H9 (cell line): ENCODE data around the gene ACYP2. TPM values are rescaled to one million over a fixed set of nuclear protein-coding genes. Genes with fewer than 3 reads are reported as not detected.

Source experiments
- DNase-seq: peaks from one replicate; pipeline ENCODE4 v3.0.0-alpha.2; 2017
- H2AFZ ChIP-seq: one replicate; pipeline ENCODE4 v1.6.1; 2013; ENCODE audit warnings: mild to moderate bottlenecking, low read length, control low read depth, moderate library complexity
- H2AK5ac ChIP-seq: 2 replicates; pipeline ENCODE4 v1.6.1; 2013; ENCODE audit warnings: low read length, control low read depth, mixed read lengths; ENCODE audit not compliant: insufficient read length
- H2BK120ac ChIP-seq: one replicate; pipeline ENCODE4 v1.6.1; 2013; ENCODE audit warnings: low read depth, mild to moderate bottlenecking, low read length, control low read depth, inconsistent platforms; ENCODE audit not compliant: poor library complexity, severe bottlenecking
- H2BK12ac ChIP-seq: 2 replicates; pipeline ENCODE4 v1.6.1; 2013; ENCODE audit warnings: low read length, control low read depth, mixed read lengths, low read depth; ENCODE audit not compliant: insufficient read length
- H2BK15ac ChIP-seq: 2 replicates; pipeline ENCODE4 v1.6.1; 2013; ENCODE audit warnings: low read depth, low read length, control low read depth
- H2BK20ac ChIP-seq: one replicate; pipeline ENCODE4 v1.6.1; 2013; ENCODE audit warnings: low read depth, mild to moderate bottlenecking, low read length, control low read depth, inconsistent platforms; ENCODE audit not compliant: poor library complexity, severe bottlenecking
- H2BK5ac ChIP-seq: 2 replicates; pipeline ENCODE4 v1.6.1; 2013; ENCODE audit warnings: low read length, control low read depth, mixed read lengths; ENCODE audit not compliant: insufficient read length
- H3K14ac ChIP-seq: 2 replicates; pipeline ENCODE4 v1.6.1; 2013; ENCODE audit warnings: low read length, control low read depth; ENCODE audit not compliant: insufficient read depth
- H3K18ac ChIP-seq: 2 replicates; pipeline ENCODE4 v1.6.1; 2013; ENCODE audit warnings: low read depth, mild to moderate bottlenecking, mixed read lengths, low read length, control low read depth; ENCODE audit not compliant: insufficient read length
- H3K23ac ChIP-seq: 2 replicates; pipeline ENCODE4 v1.6.1; 2013; ENCODE audit warnings: low read length, control low read depth, mixed read lengths, low read depth; ENCODE audit not compliant: insufficient read length
- H3K23me2 ChIP-seq: 2 replicates; pipeline ENCODE4 v1.6.1; 2013; ENCODE audit warnings: low read depth, mild to moderate bottlenecking, mixed read lengths, low read length, control low read depth; ENCODE audit not compliant: insufficient read length, poor library complexity, severe bottlenecking
- H3K27ac ChIP-seq: 2 replicates; pipeline ENCODE4 v1.5.1; 2013; ENCODE audit warnings: low read length, control low read depth, mixed read lengths, low read depth; ENCODE audit not compliant: insufficient read length
- H3K27me3 ChIP-seq: 2 replicates; pipeline ENCODE4 v1.6.1; 2013; ENCODE audit warnings: low read length, control low read depth, inconsistent platforms; ENCODE audit not compliant: insufficient read depth
- H3K4ac ChIP-seq: 2 replicates; pipeline ENCODE4 v1.6.1; 2013; ENCODE audit warnings: low read depth, mild to moderate bottlenecking, control low read depth, inconsistent platforms, low read length, moderate library complexity
- H3K4me1 ChIP-seq: 2 replicates; pipeline ENCODE4 v1.6.1; 2013; ENCODE audit warnings: low read length, control low read depth, inconsistent platforms; ENCODE audit not compliant: insufficient read depth
- H3K4me2 ChIP-seq: 2 replicates; pipeline ENCODE4 v1.6.1; 2013; ENCODE audit warnings: low read length, control low read depth, mixed read lengths; ENCODE audit not compliant: insufficient read length, insufficient read depth
- H3K56ac ChIP-seq: 2 replicates; pipeline ENCODE4 v1.6.1; 2013; ENCODE audit warnings: low read depth, mild to moderate bottlenecking, mixed read lengths, low read length, control low read depth; ENCODE audit not compliant: insufficient read length
- H3K79me1 ChIP-seq: 2 replicates; pipeline ENCODE4 v1.6.1; 2013; ENCODE audit warnings: low read depth, mild to moderate bottlenecking, moderate library complexity, low read length, control low read depth, inconsistent platforms; ENCODE audit not compliant: insufficient read depth, poor library complexity, severe bottlenecking
- H3K79me2 ChIP-seq: 2 replicates; pipeline ENCODE4 v1.6.1; 2013; ENCODE audit warnings: low read length, control low read depth, inconsistent platforms; ENCODE audit not compliant: insufficient read depth
- H3K9ac ChIP-seq: 2 replicates; pipeline ENCODE4 v1.6.1; 2013; ENCODE audit warnings: low read length, control low read depth, mixed read lengths; ENCODE audit not compliant: insufficient read length; ENCODE audit errors: extremely low read depth
- H3K9me3 ChIP-seq: one replicate; pipeline ENCODE4 v1.6.1; 2013; ENCODE audit warnings: low read depth, low read length, inconsistent platforms; ENCODE audit not compliant: control insufficient read depth
- H3T11ph ChIP-seq: one replicate; pipeline ENCODE4 v1.6.1; 2013; ENCODE audit warnings: mild to moderate bottlenecking, low read length, control low read depth, inconsistent platforms
- H4K20me1 ChIP-seq: one replicate; pipeline ENCODE4 v1.6.1; 2013; ENCODE audit not compliant: control insufficient read depth, insufficient read length, insufficient read depth
- H4K5ac ChIP-seq: 2 replicates; pipeline ENCODE4 v1.6.1; 2013; ENCODE audit warnings: low read depth, mild to moderate bottlenecking, mixed read lengths, low read length, control low read depth; ENCODE audit not compliant: insufficient read length
- H4K8ac ChIP-seq: replicated peaks from 2 replicates; pipeline ENCODE4 v1.6.1; 2013; ENCODE audit warnings: low read length, control low read depth, mixed read lengths, low read depth; ENCODE audit not compliant: insufficient read length
- H4K91ac ChIP-seq: 2 replicates; pipeline ENCODE4 v1.6.1; 2013; ENCODE audit warnings: low read depth, mild to moderate bottlenecking, moderate library complexity, mixed read lengths, low read length, control low read depth; ENCODE audit not compliant: insufficient read length
- H3K27ac Mint-ChIP-seq, 3 experiments: 2 replicates in 2 of 3; 3 replicates in 1 of 3; pipeline ENCODE4 v1.8.0; 2020 to 2021; ENCODE audit warnings: mixed read lengths in 3 of 3, mild to moderate bottlenecking in 1 of 3, moderate library complexity in 1 of 3
- H3K27me3 Mint-ChIP-seq: 2 replicates; pipeline ENCODE4 v1.8.0; 2021; ENCODE audit warnings: low read depth, mild to moderate bottlenecking, moderate library complexity, mixed read lengths
- H3K36me3 Mint-ChIP-seq, 3 experiments: 2 replicates in 2 of 3; 3 replicates in 1 of 3; pipeline ENCODE4 v1.8.0; 2020 to 2021; ENCODE audit warnings: low read depth in 3 of 3, mixed read lengths in 3 of 3; ENCODE audit not compliant: insufficient read depth in 1 of 3
- H3K4me1 Mint-ChIP-seq, 2 experiments: 2 replicates each; pipeline ENCODE4 v1.8.0; 2020; ENCODE audit warnings: mixed read lengths in 2 of 2
- H3K4me3 Mint-ChIP-seq, 2 experiments: 2 replicates in 1 of 2; 3 replicates in 1 of 2; pipeline ENCODE4 v1.8.0; 2020 to 2021; ENCODE audit warnings: mild to moderate bottlenecking in 2 of 2, mixed read lengths in 2 of 2, moderate library complexity in 1 of 2
- H3K9me3 Mint-ChIP-seq, 2 experiments: 2 replicates in 1 of 2; 3 replicates in 1 of 2; pipeline ENCODE4 v1.8.0; 2020; ENCODE audit warnings: mild to moderate bottlenecking in 2 of 2, mixed read lengths in 2 of 2, moderate library complexity in 1 of 2
- WGBS: extraction: QIAGEN DNeasy Blood & Tissue Kit; methylation state at CpG from one replicate; pipeline ENCODE4 v1.1.7; 2013; ENCODE audit warnings: missing lambda C conversion rate, low lambda C conversion rate, mixed read lengths; ENCODE audit not compliant: insufficient read length; ENCODE audit errors: extremely low coverage; 5-methylcytosine and 5-hydroxymethylcytosine counted together
- total RNA-seq: library from RNA; stranded (reverse); gene quantifications from 2 replicates; pipeline ENCODE4 v1.2.1, GENCODE V29; 2021
- TF ChIP-seq, protein P1 (sequence below): fragments of 200-600 bp; sonication (generic); conservative IDR thresholded peaks from 3 replicates; pipeline ENCODE4 v1.8.0; 2021; ENCODE audit warnings: antibody characterized with exemption, mild to moderate bottlenecking

ACYP2 gene
- total RNA-seq, 1 experiment from 2014 or later: 3.2 TPM

GRCh38 chr2:54239427-54239826 lies 124.0 kb downstream of the ACYP2 start:
- no peak overlapping the region for H3K27ac Mint-ChIP-seq
- no peak overlapping the region for H3K4me3 Mint-ChIP-seq
- no peaks in the 10 kb centered on the region for H3K79me2 ChIP-seq
- H3K27me3 Mint-ChIP-seq: no peaks in the 10 kb centered on the region; the same call in 1 of the 2 replicates
- H3K23me2 ChIP-seq: no peaks in the 10 kb centered on the region
- no peak overlapping the region for H3K14ac ChIP-seq
- H3K4me1 Mint-ChIP-seq: peaks cover 12 to 13% of the 10 kb centered on the region in 2 experiments
- H2BK12ac ChIP-seq: no peak overlapping the region
- no peak overlapping the region for H4K91ac ChIP-seq
- no peak overlapping the region for H2BK20ac ChIP-seq
- no peak overlapping the region for H3K23ac ChIP-seq
- peaks cover 3 to 5% of the 10 kb centered on the region in 2 experiments; a peak in 3 of 5 replicates for H3K9me3 Mint-ChIP-seq
- no peak overlapping the region for H3T11ph ChIP-seq
- H3K18ac ChIP-seq: no peak overlapping the region
- no peak for DNase-seq
- H3K4me1 ChIP-seq: no peaks in the 10 kb centered on the region
- H3K27ac ChIP-seq: no peak overlapping the region
- no peak overlapping the region for H3K4me2 ChIP-seq
- H2AK5ac ChIP-seq: no peak overlapping the region
- no peaks in the 10 kb centered on the region for H4K20me1 ChIP-seq
- H2AFZ ChIP-seq: no peak overlapping the region
- no peaks in the 10 kb centered on the region; the same call in 1 of the 2 replicates for H3K27me3 ChIP-seq
- H4K8ac ChIP-seq: no peak overlapping the region
- no peak overlapping the region for H3K9ac ChIP-seq
- H3K56ac ChIP-seq: no peak overlapping the region
- TF ChIP-seq, protein P1, sequence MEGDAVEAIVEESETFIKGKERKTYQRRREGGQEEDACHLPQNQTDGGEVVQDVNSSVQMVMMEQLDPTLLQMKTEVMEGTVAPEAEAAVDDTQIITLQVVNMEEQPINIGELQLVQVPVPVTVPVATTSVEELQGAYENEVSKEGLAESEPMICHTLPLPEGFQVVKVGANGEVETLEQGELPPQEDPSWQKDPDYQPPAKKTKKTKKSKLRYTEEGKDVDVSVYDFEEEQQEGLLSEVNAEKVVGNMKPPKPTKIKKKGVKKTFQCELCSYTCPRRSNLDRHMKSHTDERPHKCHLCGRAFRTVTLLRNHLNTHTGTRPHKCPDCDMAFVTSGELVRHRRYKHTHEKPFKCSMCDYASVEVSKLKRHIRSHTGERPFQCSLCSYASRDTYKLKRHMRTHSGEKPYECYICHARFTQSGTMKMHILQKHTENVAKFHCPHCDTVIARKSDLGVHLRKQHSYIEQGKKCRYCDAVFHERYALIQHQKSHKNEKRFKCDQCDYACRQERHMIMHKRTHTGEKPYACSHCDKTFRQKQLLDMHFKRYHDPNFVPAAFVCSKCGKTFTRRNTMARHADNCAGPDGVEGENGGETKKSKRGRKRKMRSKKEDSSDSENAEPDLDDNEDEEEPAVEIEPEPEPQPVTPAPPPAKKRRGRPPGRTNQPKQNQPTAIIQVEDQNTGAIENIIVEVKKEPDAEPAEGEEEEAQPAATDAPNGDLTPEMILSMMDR: no peak
- no CpG with 5 or more reads among the region's 1 CpG for WGBS
- H4K5ac ChIP-seq: no peak overlapping the region
- H3K79me1 ChIP-seq: no peaks in the 10 kb centered on the region
- H3K4ac ChIP-seq: no peak overlapping the region
- no peaks in the 10 kb centered on the region for H3K9me3 ChIP-seq
- no peaks in the 10 kb centered on the region; a peak in 1 of 7 replicates for H3K36me3 Mint-ChIP-seq
- no peak overlapping the region for H2BK120ac ChIP-seq
- H2BK5ac ChIP-seq: no peak overlapping the region
- H2BK15ac ChIP-seq: no peak overlapping the region
